Fibroblast of lung (primary cell): Measurements from ENCODE around the gene ESAM. TPM values are rescaled to one million over a fixed set of nuclear protein-coding genes. Genes with fewer than 3 reads are reported as not detected.

Experiments
- DNase-seq, 2 donors: peaks; one replicate each; pipeline versions ENCODE4 v3.0.0 to v3.0.0-alpha.2; 2010; ENCODE audit warnings: low read depth in 2 of 2
- H2AFZ ChIP-seq: 2 replicates; pipeline ENCODE4 v1.5.1; 2012; ENCODE audit warnings: low read length, control low read depth, inconsistent platforms
- H3K27ac ChIP-seq: 2 replicates; pipeline ENCODE4 v1.5.1; 2011; ENCODE audit warnings: low read length, control low read depth; ENCODE audit not compliant: insufficient read depth
- H3K27me3 ChIP-seq: 2 replicates; pipeline ENCODE4 v1.5.1; 2011; ENCODE audit warnings: mild to moderate bottlenecking, low read length; ENCODE audit not compliant: control insufficient read depth, insufficient read depth
- H3K36me3 ChIP-seq: 2 replicates; pipeline ENCODE4 v1.5.1; 2011; ENCODE audit warnings: low read length; ENCODE audit not compliant: control insufficient read depth, insufficient read depth
- H3K4me1 ChIP-seq: 2 replicates; pipeline ENCODE4 v1.5.1; 2011; ENCODE audit warnings: low read length; ENCODE audit not compliant: control insufficient read depth, insufficient read depth; ENCODE audit errors: extremely low read depth
- H3K4me2 ChIP-seq: 2 replicates; pipeline ENCODE4 v1.5.1; 2011; ENCODE audit warnings: low read length, control low read depth; ENCODE audit not compliant: insufficient read depth; ENCODE audit errors: extremely low read depth
- H3K4me3 ChIP-seq, 4 experiments: fragments of 200-600 bp in 1 of 4; sonication (generic) in 1 of 4; replicated peaks in 1 of 4; 2 replicates each; pipeline ENCODE4 v1.5.1; 2011 to 2016; ENCODE audit warnings: low read length in 4 of 4, low read depth in 3 of 4, mild to moderate bottlenecking in 3 of 4, control low read depth in 2 of 4, inconsistent platforms in 1 of 4, mixed read lengths in 1 of 4; ENCODE audit not compliant: insufficient read depth in 1 of 4; ENCODE audit errors: control extremely low read depth in 1 of 4
- H3K79me2 ChIP-seq: 2 replicates; pipeline ENCODE4 v1.5.1; 2012; ENCODE audit warnings: mild to moderate bottlenecking, low read length, inconsistent platforms; ENCODE audit not compliant: control insufficient read depth, insufficient read depth
- H3K9ac ChIP-seq: 2 replicates; pipeline ENCODE4 v1.5.1; 2011; ENCODE audit warnings: mild to moderate bottlenecking, low read length, control low read depth; ENCODE audit not compliant: insufficient read depth
- H3K9me3 ChIP-seq: 2 replicates; pipeline ENCODE4 v1.5.1; 2012; ENCODE audit warnings: low read depth, low read length; ENCODE audit not compliant: control insufficient read depth, insufficient read depth
- H4K20me1 ChIP-seq: 2 replicates; pipeline ENCODE4 v1.5.1; 2011; ENCODE audit warnings: low read length; ENCODE audit not compliant: control insufficient read depth, insufficient read depth; ENCODE audit errors: extremely low read depth
- EZH2 ChIP-seq: IDR thresholded peaks from 2 replicates; pipeline ENCODE4 v1.5.1; 2012; ENCODE audit warnings: low read length, control low read depth, mild to moderate bottlenecking; ENCODE audit errors: missing control alignments
- polyA plus RNA-seq, 2 donors: library from polyadenylated mRNA; depleted of rRNA in 1 of 2; stranded (reverse) in 1 of 2; unstranded in 1 of 2; fragments of >200 nt; gene quantifications; 2 replicates each; pipeline ENCODE4 v1.2.1, GENCODE V29; 2011 to 2012; ENCODE audit warnings: missing spikeins in 1 of 2
- total RNA-seq: library from RNA; depleted of rRNA; stranded (reverse); fragments of >200 nt; gene quantifications from 2 replicates; pipeline ENCODE4 v1.2.1, GENCODE V29; 2014
- TF ChIP-seq, protein P1 (sequence below), 2 donors: IDR thresholded peaks in 1 of 2; conservative IDR thresholded peaks in 1 of 2; 1 replicate in 1 of 2; 2 replicates in 1 of 2; pipeline ENCODE4 v1.5.1; 2011 to 2012; ENCODE audit warnings: low read length in 2 of 2, control low read depth in 1 of 2, inconsistent platforms in 1 of 2, low read depth in 1 of 2, mild to moderate bottlenecking in 1 of 2

ESAM gene
- total and polyA plus RNA-seq, 2 donors (not counting 1 experiment from before 2014, with no cell fraction given), result under 0.01 to 2.7 TPM

- Histone ChIP-seq H2AFZ (no peak overlapping the region), H4K20me1 (no peaks in the 10 kb centered on the region), H3K79me2 (no peaks in the 10 kb centered on the region), H3K4me2 (no peak overlapping the region), H3K4me3 (no peak overlapping the region), H3K27me3 (peaks cover 6% of the 10 kb centered on the region), H3K27ac (no peak overlapping the region), H3K4me1 (peaks cover 12% of the 10 kb centered on the region), H3K36me3 (peaks cover 2% of the 10 kb centered on the region), H3K9me3 (no peaks in the 10 kb centered on the region), H3K9ac (peak overlapping the region; percentile 20)
- TF ChIP-seq EZH2, result no peak
- TF ChIP-seq, protein P1, sequence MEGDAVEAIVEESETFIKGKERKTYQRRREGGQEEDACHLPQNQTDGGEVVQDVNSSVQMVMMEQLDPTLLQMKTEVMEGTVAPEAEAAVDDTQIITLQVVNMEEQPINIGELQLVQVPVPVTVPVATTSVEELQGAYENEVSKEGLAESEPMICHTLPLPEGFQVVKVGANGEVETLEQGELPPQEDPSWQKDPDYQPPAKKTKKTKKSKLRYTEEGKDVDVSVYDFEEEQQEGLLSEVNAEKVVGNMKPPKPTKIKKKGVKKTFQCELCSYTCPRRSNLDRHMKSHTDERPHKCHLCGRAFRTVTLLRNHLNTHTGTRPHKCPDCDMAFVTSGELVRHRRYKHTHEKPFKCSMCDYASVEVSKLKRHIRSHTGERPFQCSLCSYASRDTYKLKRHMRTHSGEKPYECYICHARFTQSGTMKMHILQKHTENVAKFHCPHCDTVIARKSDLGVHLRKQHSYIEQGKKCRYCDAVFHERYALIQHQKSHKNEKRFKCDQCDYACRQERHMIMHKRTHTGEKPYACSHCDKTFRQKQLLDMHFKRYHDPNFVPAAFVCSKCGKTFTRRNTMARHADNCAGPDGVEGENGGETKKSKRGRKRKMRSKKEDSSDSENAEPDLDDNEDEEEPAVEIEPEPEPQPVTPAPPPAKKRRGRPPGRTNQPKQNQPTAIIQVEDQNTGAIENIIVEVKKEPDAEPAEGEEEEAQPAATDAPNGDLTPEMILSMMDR (conservative IDR thresholded peaks at IDR 0.05 in 1 of 2, IDR thresholded peaks at IDR 0.05 in 1 of 2; ENCODE audit: low read depth in 1 of 2, low read length in 2 of 2), result no peak
- DNase-seq, result no peak
Observed at GRCh38 chr11:124760205-124760652, 1.9 kb downstream of the ESAM start.

DNA sequence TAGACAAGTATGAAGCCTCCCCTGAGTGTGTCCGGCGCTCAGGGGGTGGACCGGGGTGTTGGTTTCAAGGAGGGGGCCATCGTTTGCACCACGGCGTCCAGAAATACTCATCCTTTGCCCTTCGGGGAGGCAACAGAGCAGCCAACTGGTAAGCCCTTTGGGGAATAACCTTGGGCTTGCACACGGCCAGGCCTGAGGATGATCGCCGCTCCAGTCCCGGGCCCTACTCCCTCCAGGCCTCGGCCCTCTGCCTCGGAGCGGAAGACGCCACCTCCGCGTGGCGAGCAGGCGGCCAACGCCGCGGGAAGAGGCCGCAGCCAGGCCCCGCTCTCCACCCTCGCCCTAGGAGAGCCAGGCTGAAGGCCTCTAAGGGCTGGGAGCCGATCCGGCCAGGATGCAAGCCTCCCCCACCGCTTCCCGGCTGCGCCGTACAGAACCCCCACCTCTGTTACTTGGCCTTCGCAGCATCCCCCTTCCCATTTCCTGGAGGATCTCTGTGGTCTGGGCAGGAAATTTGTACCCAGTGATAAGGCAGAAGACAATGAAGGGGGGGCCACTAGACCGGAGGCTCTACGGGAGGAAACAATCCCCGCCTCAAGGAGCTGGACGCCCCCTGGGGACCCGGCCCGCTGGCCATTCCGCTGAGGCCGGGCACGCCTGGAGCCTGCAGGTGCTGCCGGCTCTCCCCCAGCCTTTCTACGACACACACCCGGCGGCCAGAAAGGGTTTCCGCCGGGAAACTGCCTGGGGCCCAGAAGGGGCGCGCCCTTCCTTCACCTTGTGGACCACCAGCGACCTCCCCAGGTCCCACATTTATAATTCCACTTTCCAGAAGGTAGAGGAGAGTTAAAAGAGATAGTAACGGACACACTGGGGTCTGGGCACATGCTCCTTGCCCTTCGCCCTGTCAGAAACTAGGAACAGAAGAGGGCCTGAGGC is 2.6 kb downstream of the ESAM start:
- Histone ChIP-seq H3K36me3 (peaks cover 2% of the 10 kb centered on the region), H3K79me2 (no peaks in the 10 kb centered on the region), H3K27ac (peak overlapping the region; percentile 2), H3K4me3 (peak overlapping the region in 2 of 4 experiments; percentile 52 to 56), H3K4me1 (peaks cover 14% of the 10 kb centered on the region), H3K9me3 (no peaks in the 10 kb centered on the region), H4K20me1 (no peaks in the 10 kb centered on the region), H3K4me2 (peak overlapping the region; percentile 84), H3K27me3 (peaks cover 6% of the 10 kb centered on the region), H3K9ac (peak overlapping the region; percentile 24), H2AFZ (peak overlapping the region; percentile 76)
- no peak for DNase-seq
- TF ChIP-seq, protein P1 (conservative IDR thresholded peaks at IDR 0.05 in 1 of 2, IDR thresholded peaks at IDR 0.05 in 1 of 2; ENCODE audit: low read depth in 1 of 2, low read length in 2 of 2), result no peak
- no peak for TF ChIP-seq EZH2

GRCh38 chr11:124758355-124759265 is 3.5 kb downstream of the ESAM start:
- peaks cover 6% of the 10 kb centered on the region for H3K27me3 ChIP-seq
- TF ChIP-seq, protein P1 (conservative IDR thresholded peaks at IDR 0.05 in 1 of 2, IDR thresholded peaks at IDR 0.05 in 1 of 2; ENCODE audit: low read depth in 1 of 2, low read length in 2 of 2), result peak; percentile 62 to 67
- no peak for TF ChIP-seq EZH2
- no peaks in the 10 kb centered on the region for H4K20me1 ChIP-seq
- H3K4me2 ChIP-seq, result peak overlapping the region; percentile 84
- no peaks in the 10 kb centered on the region for H3K79me2 ChIP-seq
- H3K9ac ChIP-seq, result peak overlapping the region; percentile 16
- no peaks in the 10 kb centered on the region for H3K9me3 ChIP-seq
- H2AFZ ChIP-seq, result peak overlapping the region; percentile 76
- H3K36me3 ChIP-seq, result no peaks in the 10 kb centered on the region
- peak overlapping the region; percentile 2 for H3K27ac ChIP-seq
- peak; percentile 55 to 61 for DNase-seq
- peak overlapping the region; percentile 49 to 56 (median 51) for H3K4me3 ChIP-seq
- peaks cover 20% of the 10 kb centered on the region for H3K4me1 ChIP-seq
